Endothelial cell of umbilical vein (primary cell): ENCODE measurements around the gene ACD. TPM values are rescaled to one million over a fixed set of nuclear protein-coding genes. Genes with fewer than 3 reads are reported as not detected.

Experiments used
- BruUV-seq: library from RNA; stranded (reverse); fragments of 400-500 nt; replicated peaks from 2 replicates; lab custom pipeline; 2021; lab: Mats Ljungman, UMichigan
- CTCF ChIA-PET: fragments of 300-600, 350-600 bp; sonication (Branson Sonifier 250); formaldehyde crosslinking; loops from one replicate; lab custom pipeline; 2021; ENCODE audit warnings: antibody characterized with exemption, inconsistent platforms; lab: Charles Lee
- POLR2A ChIA-PET: fragments of 300-600, 350-600 bp; sonication (Branson Sonifier 250); formaldehyde crosslinking; loops from one replicate; lab custom pipeline; 2021; ENCODE audit warnings: antibody characterized with exemption, inconsistent platforms; lab: Charles Lee
- DNase-seq: peaks from one replicate; pipeline ENCODE4 v3.0.0-alpha.2; 2011; ENCODE audit warnings: low read depth, low spot score
- FAIRE-seq: peaks from 2 replicates; lab custom pipeline; 2011; peaks lifted over from hg19 to GRCh38; lab: Jason Lieb, UNC
- H2AFZ ChIP-seq: 2 replicates; pipeline ENCODE4 v1.6.0; 2012; ENCODE audit warnings: low read depth, low read length, control low read depth, inconsistent platforms
- H3K27ac ChIP-seq: 2 replicates; pipeline ENCODE4 v1.5.1; 2011; ENCODE audit warnings: low read depth, mild to moderate bottlenecking, control low read depth, low read length, moderate library complexity; ENCODE audit not compliant: insufficient read depth
- H3K27me3 ChIP-seq, 2 experiments: 2 replicates each; pipeline versions ENCODE4 v1.6.0 to v1.6.1; 2011; ENCODE audit warnings: low read length in 2 of 2, mixed read lengths in 1 of 2; ENCODE audit not compliant: control insufficient read depth in 2 of 2, insufficient read depth in 2 of 2
- H3K36me3 ChIP-seq, 2 experiments: 2 replicates in 1 of 2; 3 replicates in 1 of 2; pipeline ENCODE4 v1.5.1; 2011; ENCODE audit warnings: low read length in 2 of 2, mild to moderate bottlenecking in 1 of 2, moderate library complexity in 1 of 2; ENCODE audit not compliant: control insufficient read depth in 2 of 2, insufficient read depth in 2 of 2; ENCODE audit errors: extremely low read depth in 1 of 2
- H3K4me1 ChIP-seq: 3 replicates; pipeline ENCODE4 v1.5.1; 2011; ENCODE audit warnings: mild to moderate bottlenecking, low read length; ENCODE audit not compliant: control insufficient read depth, insufficient read depth; ENCODE audit errors: extremely low read depth
- H3K4me2 ChIP-seq: 2 replicates; pipeline ENCODE4 v1.6.1; 2011; ENCODE audit warnings: low read length, control low read depth, mixed read lengths; ENCODE audit not compliant: insufficient read depth
- H3K4me3 ChIP-seq, 3 experiments: fragments of 200-600 bp in 1 of 3; sonication (generic), shearing (Covaris generic) in 1 of 3; replicated peaks in 1 of 3; 2 replicates each; pipeline ENCODE4 v1.5.1; 2011 to 2016; ENCODE audit warnings: control low read depth in 3 of 3, low read length in 3 of 3, mild to moderate bottlenecking in 2 of 3, inconsistent platforms in 1 of 3, low read depth in 1 of 3, moderate library complexity in 1 of 3; ENCODE audit not compliant: insufficient read depth in 1 of 3
- H3K79me2 ChIP-seq: 2 replicates; pipeline ENCODE4 v1.6.0; 2012; ENCODE audit warnings: low read length, inconsistent platforms; ENCODE audit not compliant: control insufficient read depth, insufficient read depth
- H3K9ac ChIP-seq: replicated peaks from 2 replicates; pipeline ENCODE3; 2011; ENCODE audit warnings: low read length, control low read depth; ENCODE audit not compliant: insufficient read depth; ENCODE audit errors: extremely low read depth
- H3K9me1 ChIP-seq: replicated peaks from 3 replicates; pipeline ENCODE4 v1.6.0; 2011; ENCODE audit warnings: mild to moderate bottlenecking, low read length; ENCODE audit not compliant: control insufficient read depth, insufficient read depth; ENCODE audit errors: extremely low read depth
- H3K9me3 ChIP-seq: replicated peaks from 2 replicates; pipeline ENCODE4 v1.5.1; 2012; ENCODE audit warnings: low read length, inconsistent platforms; ENCODE audit not compliant: control insufficient read depth, insufficient read depth
- H4K20me1 ChIP-seq: replicated peaks from 2 replicates; pipeline ENCODE3; 2011; ENCODE audit warnings: mild to moderate bottlenecking, low read length; ENCODE audit not compliant: control insufficient read depth, insufficient read depth; ENCODE audit errors: extremely low read depth
- CTCF ChIP-seq, 2 donors: IDR thresholded peaks; 1 replicate in 1 of 2; 2 replicates in 1 of 2; pipeline ENCODE4 v1.5.1; 2011; ENCODE audit warnings: low read length in 2 of 2, mild to moderate bottlenecking in 2 of 2, moderate library complexity in 2 of 2, control low read depth in 1 of 2, inconsistent platforms in 1 of 2, low read depth in 1 of 2; ENCODE audit not compliant: insufficient read depth in 1 of 2; ENCODE audit errors: extremely low read depth in 1 of 2
- EZH2 ChIP-seq: IDR thresholded peaks from 2 replicates; pipeline ENCODE4 v1.6.1; 2012; ENCODE audit warnings: borderline replicate concordance, low read depth, mild to moderate bottlenecking, moderate library complexity, low read length, inconsistent platforms; ENCODE audit not compliant: severe bottlenecking
- FOS ChIP-seq: IDR thresholded peaks from 2 replicates; pipeline ENCODE4 v1.6.1; 2011; ENCODE audit warnings: mild to moderate bottlenecking, low read length, moderate library complexity, borderline replicate concordance; ENCODE audit not compliant: insufficient read depth
- GATA2 ChIP-seq: IDR thresholded peaks from 2 replicates; pipeline ENCODE4 v1.7.0; 2011; ENCODE audit warnings: low read depth, mild to moderate bottlenecking, moderate library complexity, mixed read lengths, low read length; ENCODE audit not compliant: insufficient read length, insufficient read depth
- JUN ChIP-seq: IDR thresholded peaks from 2 replicates; pipeline ENCODE4 v1.6.1; 2011; ENCODE audit warnings: borderline replicate concordance, low read depth; ENCODE audit not compliant: insufficient read length, insufficient read depth
- MAX ChIP-seq: IDR thresholded peaks from 2 replicates; pipeline ENCODE4 v1.6.1; 2011; ENCODE audit not compliant: insufficient read depth, insufficient read length
- MYC ChIP-seq: IDR thresholded peaks from one replicate; pipeline ENCODE4 v1.6.1; 2011; ENCODE audit warnings: mild to moderate bottlenecking, low read depth, low read length
- POLR2A ChIP-seq: IDR thresholded peaks from 2 replicates; pipeline ENCODE4 v1.6.1; 2012; ENCODE audit warnings: low read depth, mild to moderate bottlenecking, control low read depth, low read length
- POLR2AphosphoS5 ChIP-seq: IDR thresholded peaks from 2 replicates; pipeline ENCODE4 v1.6.1; 2012; ENCODE audit warnings: low read depth, mild to moderate bottlenecking, control low read depth, low read length, moderate library complexity; ENCODE audit not compliant: insufficient read depth
- dilution Hi-C: fragments of 300-500 bp; cut with MboI; formaldehyde crosslinking; loops from one replicate; pipeline ENCODE4 v1.15.0; 2019; ENCODE audit warnings: low sequenced_read_pairs; ENCODE audit not compliant: extremely low pct_ligation_motif_present
- intact Hi-C: fragments of 100-400 bp; cut with micrococcal nuclease; formaldehyde crosslinking; loops from one replicate; pipeline ENCODE4 v1.10.0; 2022
- polyA plus RNA-seq, 4 experiments: library from polyadenylated mRNA; depleted of rRNA in 3 of 4; stranded (reverse) in 3 of 4; unstranded in 1 of 4; fragments of >200 nt; gene quantifications; 2 replicates each; pipeline versions ENCODE4 v1.2.1 to v1.2.3, GENCODE V29; 2011 to 2012; ENCODE audit warnings: missing spikeins in 1 of 4
- total RNA-seq: library from RNA; stranded (reverse); gene quantifications from 2 replicates; pipeline ENCODE4 v1.2.3, GENCODE V29; 2021

ACD gene
- total and polyA plus RNA-seq, 2 donors (not counting 3 experiments of a cell fraction or from before 2014, with no cell fraction given), result 24.4 to 36.0 TPM

DNA sequence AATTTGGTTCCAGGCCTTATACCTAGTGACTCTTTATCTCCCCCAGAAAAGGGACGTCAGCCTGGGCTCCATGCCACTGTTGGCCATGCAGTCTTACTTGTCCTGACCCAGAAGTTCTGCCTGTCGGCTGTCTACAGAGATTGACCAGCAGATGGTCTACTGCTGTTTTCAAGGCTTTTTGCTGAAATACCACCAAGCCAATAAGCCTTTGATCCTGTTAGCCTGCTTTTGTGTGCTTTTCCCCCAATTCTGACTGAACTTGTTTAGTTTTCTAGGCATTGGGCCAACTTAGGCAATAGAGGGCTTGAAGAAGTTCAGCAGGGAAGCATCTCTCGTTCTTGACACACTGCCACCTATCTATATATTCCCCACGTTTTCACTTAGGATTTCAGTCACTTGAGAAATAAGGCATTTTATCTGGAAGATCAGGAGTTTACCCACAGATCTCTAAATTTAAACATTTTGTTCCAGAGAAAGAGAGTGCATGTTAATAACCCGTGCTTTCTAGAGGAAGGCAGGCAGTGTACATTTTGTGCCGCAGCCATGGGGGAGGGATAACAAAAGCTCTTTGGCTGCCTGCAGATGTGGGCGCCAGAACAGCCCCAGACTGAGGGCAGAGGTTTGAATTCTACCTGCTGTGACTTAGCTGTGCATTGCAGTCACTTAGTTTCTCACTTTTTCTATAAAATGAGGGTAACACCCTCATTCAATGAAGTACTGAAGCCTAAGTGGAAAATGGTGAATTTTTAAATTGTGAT, 27.5 kb downstream of the ACD start:
- Histone ChIP-seq H3K4me1 (no peaks in the 10 kb centered on the region), H3K9me3 (no peaks in the 10 kb centered on the region), H4K20me1 (no peaks in the 10 kb centered on the region), H3K4me3 (no peak overlapping the region), H3K9ac (no peak overlapping the region), H2AFZ (no peak overlapping the region), H3K9me1 (no peaks in the 10 kb centered on the region), H3K4me2 (no peak overlapping the region), H3K36me3 (peaks cover 14 to 35% of the 10 kb centered on the region in 2 experiments), H3K27me3 (no peaks in the 10 kb centered on the region), H3K27ac (no peak overlapping the region), H3K79me2 (no peaks in the 10 kb centered on the region)
- no peak for FAIRE-seq
- no peak for DNase-seq
- no TSS peak for BruUV-seq
- intact Hi-C loops, result no loop called here
- CTCF ChIA-PET, result interaction anchor here (0.8 to 1.9 kb wide), 3 partner anchors 11 to 112 kb away, joined by 3 to 6 read pairs (median 3); no protein-coding TSS in a partner anchor
- no peak for TF ChIP-seq GATA2
- no peak for TF ChIP-seq FOS
- no peak for TF ChIP-seq JUN
- no peak for TF ChIP-seq EZH2
- TF ChIP-seq POLR2A, result no peak
- no peak for TF ChIP-seq CTCF (IDR thresholded peaks at IDR 0.05; ENCODE audit: extremely low read depth in 1 of 2, insufficient read depth in 1 of 2, low read depth in 1 of 2, low read length in 2 of 2)
- no peak for TF ChIP-seq POLR2AphosphoS5
- TF ChIP-seq MYC, result no peak
- TF ChIP-seq MAX, result no peak
- POLR2A ChIA-PET, result no interaction called here
- dilution Hi-C loops, result no loop called here
